ENCODE results near the gene DPH6.

DPH6 gene

GRCh38 chr15:35522061-35522460 is 23.9 kb downstream of the DPH6 start:
- TF ChIP-seq CTCF (IDR thresholded peaks at IDR 0.05; ENCODE audit: low read depth, low read length, missing control alignments) = peak; percentile 43
- no peak overlapping the region for H3K27ac ChIP-seq
- H3K36me3 ChIP-seq (replicated peaks) = no peaks in the 10 kb centered on the region
- in situ Hi-C loops (cut with HindIII; ENCODE audit: low pct_ligation_motif_present, low sequenced_read_pairs) = no loop called here
- peak; percentile 14 for DNase-seq
- no peak overlapping the region for H3K4me3 ChIP-seq (ENCODE audit: low read depth, low read length)
- H3K27me3 ChIP-seq (replicated peaks) = no peaks in the 10 kb centered on the region

DNA sequence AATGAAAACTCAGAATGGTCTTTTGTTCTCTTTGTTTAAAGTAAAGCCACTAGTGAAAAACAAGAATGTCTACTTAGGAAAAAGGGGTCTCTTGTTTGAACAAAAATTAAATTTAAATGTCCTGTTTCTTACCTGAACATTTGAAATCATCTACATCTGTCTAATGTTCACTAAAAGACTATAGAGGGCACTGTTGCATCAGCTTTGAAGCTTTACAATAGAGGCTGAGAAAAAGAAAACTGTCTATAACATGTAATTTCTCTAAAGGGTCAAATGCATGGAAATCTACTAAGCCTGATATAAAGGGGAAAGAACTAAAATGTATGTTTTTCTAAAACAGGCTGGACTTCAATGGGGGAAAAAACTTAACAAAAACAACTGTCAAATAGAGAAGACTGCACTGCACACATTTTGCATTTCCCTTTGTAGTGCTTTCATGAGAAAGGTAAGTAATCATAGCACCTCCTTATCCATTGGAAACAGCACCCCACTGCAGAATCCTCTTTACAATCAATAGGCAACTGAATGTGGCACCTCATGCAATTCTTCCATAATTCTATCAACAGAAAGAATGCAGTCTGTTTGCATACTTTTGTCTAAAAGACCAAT is 26.3 kb downstream of the DPH6 start:
- TF ChIP-seq CTCF (IDR thresholded peaks at IDR 0.05; ENCODE audit: low read depth, low read length, missing control alignments) = peak; percentile 27
- H3K27me3 ChIP-seq (replicated peaks) = no peaks in the 10 kb centered on the region
- in situ Hi-C loops (cut with HindIII; ENCODE audit: low pct_ligation_motif_present, low sequenced_read_pairs) = no loop called here
- H3K27ac ChIP-seq = no peak overlapping the region
- peak; percentile 31 for DNase-seq
- H3K36me3 ChIP-seq (replicated peaks) = no peaks in the 10 kb centered on the region
- H3K4me3 ChIP-seq (ENCODE audit: low read depth, low read length) = no peak overlapping the region

- no peak for DNase-seq
- Histone ChIP-seq H3K27me3 (replicated peaks) (no peaks in the 10 kb centered on the region), H3K27ac (no peak overlapping the region), H3K4me3 (ENCODE audit: low read depth, low read length) (no peak overlapping the region), H3K36me3 (replicated peaks) (no peaks in the 10 kb centered on the region)
- in situ Hi-C loops (cut with HindIII; ENCODE audit: low pct_ligation_motif_present, low sequenced_read_pairs) = no loop called here
- no peak for TF ChIP-seq CTCF (IDR thresholded peaks at IDR 0.05; ENCODE audit: low read depth, low read length, missing control alignments)
These were observed 26.9 kb downstream of the DPH6 start for GRCh38 chr15:35519052-35519451.

- TF ChIP-seq CTCF (IDR thresholded peaks at IDR 0.05; ENCODE audit: low read depth, low read length, missing control alignments) = no peak
- no peaks in the 10 kb centered on the region for H3K36me3 ChIP-seq (replicated peaks)
- H3K27me3 ChIP-seq (replicated peaks) = no peaks in the 10 kb centered on the region
- DNase-seq = peak; percentile 12
- in situ Hi-C loops (cut with HindIII; ENCODE audit: low pct_ligation_motif_present, low sequenced_read_pairs) = no loop called here
- H3K27ac ChIP-seq = peak overlapping the region; percentile 56
- H3K4me3 ChIP-seq (ENCODE audit: low read depth, low read length) = no peak overlapping the region
These were observed 31.2 kb downstream of the DPH6 start for GRCh38 chr15:35514759-35515158.

DNA sequence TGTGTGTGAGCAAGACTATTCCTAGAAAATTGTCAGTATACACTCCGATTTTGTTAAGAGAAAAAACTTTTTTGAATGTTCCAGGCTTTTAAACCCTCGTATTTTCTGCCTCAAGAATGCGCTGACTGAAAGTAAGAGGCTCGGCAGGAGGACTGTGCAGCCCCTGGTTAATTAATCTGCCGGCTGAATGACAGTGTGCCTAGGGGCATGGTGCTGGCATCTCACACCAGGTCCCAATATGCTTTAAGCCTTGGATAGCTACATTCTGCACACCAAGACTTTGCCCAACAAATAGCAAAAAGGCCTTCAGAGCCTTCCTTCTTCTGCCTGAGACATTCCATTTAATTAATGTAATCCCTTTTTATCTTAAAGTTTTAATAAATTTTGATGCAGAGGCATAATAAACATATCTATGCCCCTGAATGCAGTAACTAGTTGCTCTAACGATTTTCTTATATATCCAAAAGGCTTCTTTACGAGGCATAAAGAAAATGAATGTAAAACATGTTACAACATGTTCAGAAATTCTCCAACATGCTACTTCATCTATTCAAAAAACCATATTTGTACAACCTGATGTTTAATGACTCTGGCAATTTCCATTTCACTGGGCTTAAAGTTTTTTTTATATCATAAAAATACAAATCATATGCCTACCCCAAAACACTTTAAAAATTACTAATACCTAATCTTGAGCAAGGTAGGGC is 37.9 kb downstream of the DPH6 start:
- no peak for TF ChIP-seq CTCF (IDR thresholded peaks at IDR 0.05; ENCODE audit: low read depth, low read length, missing control alignments)
- H3K27me3 ChIP-seq (replicated peaks) = no peaks in the 10 kb centered on the region
- no peak for DNase-seq
- H3K27ac ChIP-seq = no peak overlapping the region
- no peaks in the 10 kb centered on the region for H3K36me3 ChIP-seq (replicated peaks)
- in situ Hi-C loops (cut with HindIII; ENCODE audit: low pct_ligation_motif_present, low sequenced_read_pairs) = no loop called here
- H3K4me3 ChIP-seq (ENCODE audit: low read depth, low read length) = no peak overlapping the region
